ENCODE measurements around the gene FHIT. TPM values are rescaled to one million over a fixed set of nuclear protein-coding genes. Genes with fewer than 3 reads are reported as not detected.

FHIT gene
- total RNA-seq, 1 donor from 2014 or later, result 20.2 TPM

DNA sequence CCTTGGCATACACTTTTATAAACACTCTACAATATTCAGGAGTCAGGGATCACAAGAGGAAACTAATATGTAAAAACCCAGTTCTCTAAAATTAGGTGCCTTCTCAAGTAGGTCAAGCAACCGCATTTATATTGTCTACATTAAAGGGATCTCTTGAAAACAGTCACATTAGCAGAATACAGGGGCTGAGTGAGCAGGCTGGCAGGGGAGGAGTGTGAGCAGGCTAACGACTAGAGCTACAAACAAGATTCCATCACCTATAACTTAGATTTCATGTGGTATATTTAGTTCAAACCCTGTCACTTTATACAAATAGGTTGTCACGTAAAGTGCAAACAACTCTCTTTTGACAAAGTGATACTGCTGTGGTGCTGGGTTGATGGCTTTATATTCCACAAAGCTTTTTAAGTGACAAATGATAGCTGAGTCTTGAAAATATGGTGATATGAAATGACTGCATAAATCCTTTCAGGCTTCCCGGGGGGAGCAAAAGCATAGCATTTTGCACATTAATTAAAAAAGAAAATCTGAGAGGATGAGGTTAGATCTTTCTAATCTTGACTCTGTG lies 937.9 kb downstream of the FHIT start:
- TF ChIP-seq, protein P1, sequence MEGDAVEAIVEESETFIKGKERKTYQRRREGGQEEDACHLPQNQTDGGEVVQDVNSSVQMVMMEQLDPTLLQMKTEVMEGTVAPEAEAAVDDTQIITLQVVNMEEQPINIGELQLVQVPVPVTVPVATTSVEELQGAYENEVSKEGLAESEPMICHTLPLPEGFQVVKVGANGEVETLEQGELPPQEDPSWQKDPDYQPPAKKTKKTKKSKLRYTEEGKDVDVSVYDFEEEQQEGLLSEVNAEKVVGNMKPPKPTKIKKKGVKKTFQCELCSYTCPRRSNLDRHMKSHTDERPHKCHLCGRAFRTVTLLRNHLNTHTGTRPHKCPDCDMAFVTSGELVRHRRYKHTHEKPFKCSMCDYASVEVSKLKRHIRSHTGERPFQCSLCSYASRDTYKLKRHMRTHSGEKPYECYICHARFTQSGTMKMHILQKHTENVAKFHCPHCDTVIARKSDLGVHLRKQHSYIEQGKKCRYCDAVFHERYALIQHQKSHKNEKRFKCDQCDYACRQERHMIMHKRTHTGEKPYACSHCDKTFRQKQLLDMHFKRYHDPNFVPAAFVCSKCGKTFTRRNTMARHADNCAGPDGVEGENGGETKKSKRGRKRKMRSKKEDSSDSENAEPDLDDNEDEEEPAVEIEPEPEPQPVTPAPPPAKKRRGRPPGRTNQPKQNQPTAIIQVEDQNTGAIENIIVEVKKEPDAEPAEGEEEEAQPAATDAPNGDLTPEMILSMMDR (IDR thresholded peaks at IDR 0.05; ENCODE audit: unreplicated experiment), result no peak
- Mint-ChIP-seq H3K4me3 (ENCODE audit: unreplicated experiment) (no peak overlapping the region), H3K36me3 (ENCODE audit: low read depth, unreplicated experiment) (no peaks in the 10 kb centered on the region), H3K9me3 (ENCODE audit: unreplicated experiment) (no peaks in the 10 kb centered on the region), H3K27ac (ENCODE audit: unreplicated experiment) (no peak overlapping the region), H3K27me3 (ENCODE audit: unreplicated experiment) (no peaks in the 10 kb centered on the region), H3K4me1 (ENCODE audit: unreplicated experiment) (peaks cover 5% of the 10 kb centered on the region)
- no peak for DNase-seq (ENCODE audit: low spot score)

- DNase-seq (ENCODE audit: low spot score), result no peak
- H3K4me1 Mint-ChIP-seq (ENCODE audit: unreplicated experiment), result peaks cover 5% of the 10 kb centered on the region
- TF ChIP-seq, protein P1 (IDR thresholded peaks at IDR 0.05; ENCODE audit: unreplicated experiment), result no peak
- H3K36me3 Mint-ChIP-seq (ENCODE audit: low read depth, unreplicated experiment), result no peaks in the 10 kb centered on the region
- no peaks in the 10 kb centered on the region for H3K27me3 Mint-ChIP-seq (ENCODE audit: unreplicated experiment)
- H3K9me3 Mint-ChIP-seq (ENCODE audit: unreplicated experiment), result no peaks in the 10 kb centered on the region
- no peak overlapping the region for H3K27ac Mint-ChIP-seq (ENCODE audit: unreplicated experiment)
- H3K4me3 Mint-ChIP-seq (ENCODE audit: unreplicated experiment), result no peak overlapping the region
Measured at GRCh38 chr3:60309539-60310268, 941.5 kb downstream of the FHIT start.

GRCh38 chr3:60308808-60309207 lies 942.4 kb downstream of the FHIT start:
- DNase-seq (ENCODE audit: low spot score), result no peak
- H3K4me1 Mint-ChIP-seq (ENCODE audit: unreplicated experiment), result peaks cover 5% of the 10 kb centered on the region
- no peak overlapping the region for H3K4me3 Mint-ChIP-seq (ENCODE audit: unreplicated experiment)
- H3K36me3 Mint-ChIP-seq (ENCODE audit: low read depth, unreplicated experiment), result no peaks in the 10 kb centered on the region
- H3K27me3 Mint-ChIP-seq (ENCODE audit: unreplicated experiment), result no peaks in the 10 kb centered on the region
- TF ChIP-seq, protein P1 (IDR thresholded peaks at IDR 0.05; ENCODE audit: unreplicated experiment), result no peak
- no peaks in the 10 kb centered on the region for H3K9me3 Mint-ChIP-seq (ENCODE audit: unreplicated experiment)
- H3K27ac Mint-ChIP-seq (ENCODE audit: unreplicated experiment), result no peak overlapping the region

- no peak overlapping the region for H3K27ac Mint-ChIP-seq (ENCODE audit: unreplicated experiment)
- peaks cover 5% of the 10 kb centered on the region for H3K4me1 Mint-ChIP-seq (ENCODE audit: unreplicated experiment)
- no peaks in the 10 kb centered on the region for H3K27me3 Mint-ChIP-seq (ENCODE audit: unreplicated experiment)
- H3K9me3 Mint-ChIP-seq (ENCODE audit: unreplicated experiment), result no peaks in the 10 kb centered on the region
- H3K36me3 Mint-ChIP-seq (ENCODE audit: low read depth, unreplicated experiment), result no peaks in the 10 kb centered on the region
- H3K4me3 Mint-ChIP-seq (ENCODE audit: unreplicated experiment), result no peak overlapping the region
- no peak for DNase-seq (ENCODE audit: low spot score)
- TF ChIP-seq, protein P1 (IDR thresholded peaks at IDR 0.05; ENCODE audit: unreplicated experiment), result no peak
Measured at GRCh38 chr3:60307562-60308199, 943.6 kb downstream of the FHIT start.

DNA sequence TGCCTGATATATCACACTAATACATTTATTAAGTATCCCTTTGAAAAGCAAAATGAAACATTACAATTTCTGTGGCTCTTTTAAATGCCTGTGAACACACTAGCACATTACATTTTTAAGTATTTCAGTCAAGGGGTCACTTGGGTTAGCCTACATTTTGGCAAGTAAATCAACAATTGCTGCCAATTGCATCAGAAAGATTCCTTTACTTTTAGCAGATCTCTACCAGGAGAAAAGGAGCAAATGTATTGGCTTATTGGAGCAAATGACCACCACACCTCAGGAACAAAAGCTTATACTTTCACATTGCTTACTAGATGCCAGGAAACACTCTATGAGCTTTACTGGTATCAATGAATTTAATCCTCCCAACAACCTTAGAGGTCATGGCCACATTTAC lies 947.1 kb downstream of the FHIT start:
- no peak overlapping the region for H3K27ac Mint-ChIP-seq (ENCODE audit: unreplicated experiment)
- H3K36me3 Mint-ChIP-seq (ENCODE audit: low read depth, unreplicated experiment), result no peaks in the 10 kb centered on the region
- H3K27me3 Mint-ChIP-seq (ENCODE audit: unreplicated experiment), result no peaks in the 10 kb centered on the region
- no peak overlapping the region for H3K4me3 Mint-ChIP-seq (ENCODE audit: unreplicated experiment)
- peaks cover 3% of the 10 kb centered on the region for H3K4me1 Mint-ChIP-seq (ENCODE audit: unreplicated experiment)
- DNase-seq (ENCODE audit: low spot score), result no peak
- TF ChIP-seq, protein P1 (IDR thresholded peaks at IDR 0.05; ENCODE audit: unreplicated experiment), result no peak
- no peaks in the 10 kb centered on the region for H3K9me3 Mint-ChIP-seq (ENCODE audit: unreplicated experiment)
